Measurements from ENCODE around the gene HPN. TPM values are rescaled to one million over a fixed set of nuclear protein-coding genes. Genes with fewer than 3 reads are reported as not detected.

HPN gene
- total and polyA plus RNA-seq, 7 donors, result 0.36 to 1.8 (median 0.66) TPM; not detected in 2

DNA sequence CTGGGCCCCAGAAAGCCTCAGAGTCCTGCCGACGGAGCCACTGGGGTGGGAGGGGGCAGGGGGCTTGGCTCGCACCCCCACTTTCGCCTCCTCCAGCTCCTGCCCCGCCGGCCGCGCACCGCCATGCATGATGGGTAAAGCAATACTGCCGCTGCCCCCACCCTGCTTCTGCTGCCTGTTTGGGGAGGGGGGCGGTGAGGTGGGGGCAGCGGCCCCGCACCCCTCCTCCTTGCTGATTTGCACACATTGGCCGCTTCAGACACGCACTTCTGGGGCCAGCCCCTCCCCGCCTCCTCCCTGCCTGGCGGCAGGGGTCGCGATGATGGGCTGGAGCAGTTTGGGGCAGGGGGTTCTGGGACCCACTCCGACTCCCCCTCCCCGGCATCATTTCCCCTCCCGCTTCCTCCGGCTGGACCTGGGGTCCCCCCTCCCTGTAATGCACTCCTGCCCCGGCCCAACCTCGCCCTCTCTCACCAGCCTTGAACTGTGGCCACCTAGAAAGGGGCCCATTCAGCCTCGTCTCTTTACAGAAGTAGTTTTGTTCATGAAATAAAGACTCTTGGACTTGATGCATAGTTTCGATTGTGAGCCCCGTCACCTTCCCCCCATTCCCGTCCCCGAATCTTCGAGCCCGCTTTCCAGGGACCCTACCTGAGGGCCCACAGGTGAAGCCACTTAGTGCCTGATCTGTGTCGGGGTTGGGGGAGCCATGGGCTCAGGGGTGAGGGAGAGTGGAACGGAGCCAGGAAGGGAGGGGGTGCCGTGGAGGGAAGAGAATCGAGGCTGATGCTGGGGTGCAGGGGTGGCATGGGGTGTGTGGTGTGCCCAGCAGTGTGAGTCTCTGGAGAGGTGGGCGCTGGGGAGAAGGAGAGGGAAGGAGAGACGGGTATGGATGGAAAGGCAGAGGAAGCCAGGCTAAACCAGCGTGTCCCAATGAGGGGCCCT is 1.4 kb upstream of the HPN start:
- peaks cover 6 to 33% (median 25%) of the 10 kb centered on the region in 3 donors for H3K27me3 ChIP-seq
- H3K4me1 ChIP-seq, result peaks cover 0 to 34% (median 31%) of the 10 kb centered on the region in 4 donors
- H3K9me3 ChIP-seq, result no peaks in the 10 kb centered on the region
- peaks cover 0 to 5% (median 0%) of the 10 kb centered on the region in 4 donors for H3K36me3 ChIP-seq
- peak overlapping the region; percentile 29 to 64 (median 47) for H3K27ac ChIP-seq
- 15 to 27% methylated on average over 39 of the region's 39 CpGs for WGBS, 2 donors
- peak overlapping the region in 3 of 4 donors; percentile 1 to 25 (median 21) for H3K4me3 ChIP-seq
- DNase-seq, result no peak
- TF ChIP-seq, protein P1, sequence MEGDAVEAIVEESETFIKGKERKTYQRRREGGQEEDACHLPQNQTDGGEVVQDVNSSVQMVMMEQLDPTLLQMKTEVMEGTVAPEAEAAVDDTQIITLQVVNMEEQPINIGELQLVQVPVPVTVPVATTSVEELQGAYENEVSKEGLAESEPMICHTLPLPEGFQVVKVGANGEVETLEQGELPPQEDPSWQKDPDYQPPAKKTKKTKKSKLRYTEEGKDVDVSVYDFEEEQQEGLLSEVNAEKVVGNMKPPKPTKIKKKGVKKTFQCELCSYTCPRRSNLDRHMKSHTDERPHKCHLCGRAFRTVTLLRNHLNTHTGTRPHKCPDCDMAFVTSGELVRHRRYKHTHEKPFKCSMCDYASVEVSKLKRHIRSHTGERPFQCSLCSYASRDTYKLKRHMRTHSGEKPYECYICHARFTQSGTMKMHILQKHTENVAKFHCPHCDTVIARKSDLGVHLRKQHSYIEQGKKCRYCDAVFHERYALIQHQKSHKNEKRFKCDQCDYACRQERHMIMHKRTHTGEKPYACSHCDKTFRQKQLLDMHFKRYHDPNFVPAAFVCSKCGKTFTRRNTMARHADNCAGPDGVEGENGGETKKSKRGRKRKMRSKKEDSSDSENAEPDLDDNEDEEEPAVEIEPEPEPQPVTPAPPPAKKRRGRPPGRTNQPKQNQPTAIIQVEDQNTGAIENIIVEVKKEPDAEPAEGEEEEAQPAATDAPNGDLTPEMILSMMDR (IDR thresholded peaks at IDR 0.05), result no peak
- TF ChIP-seq POLR2A (IDR thresholded peaks at IDR 0.05), result no peak
- TF ChIP-seq POLR2AphosphoS5 (IDR thresholded peaks at IDR 0.05), result no peak
- TF ChIP-seq EP300 (IDR thresholded peaks at IDR 0.05), result no peak
- intact Hi-C loops (cut with DNase I), result no loop called here

DNA sequence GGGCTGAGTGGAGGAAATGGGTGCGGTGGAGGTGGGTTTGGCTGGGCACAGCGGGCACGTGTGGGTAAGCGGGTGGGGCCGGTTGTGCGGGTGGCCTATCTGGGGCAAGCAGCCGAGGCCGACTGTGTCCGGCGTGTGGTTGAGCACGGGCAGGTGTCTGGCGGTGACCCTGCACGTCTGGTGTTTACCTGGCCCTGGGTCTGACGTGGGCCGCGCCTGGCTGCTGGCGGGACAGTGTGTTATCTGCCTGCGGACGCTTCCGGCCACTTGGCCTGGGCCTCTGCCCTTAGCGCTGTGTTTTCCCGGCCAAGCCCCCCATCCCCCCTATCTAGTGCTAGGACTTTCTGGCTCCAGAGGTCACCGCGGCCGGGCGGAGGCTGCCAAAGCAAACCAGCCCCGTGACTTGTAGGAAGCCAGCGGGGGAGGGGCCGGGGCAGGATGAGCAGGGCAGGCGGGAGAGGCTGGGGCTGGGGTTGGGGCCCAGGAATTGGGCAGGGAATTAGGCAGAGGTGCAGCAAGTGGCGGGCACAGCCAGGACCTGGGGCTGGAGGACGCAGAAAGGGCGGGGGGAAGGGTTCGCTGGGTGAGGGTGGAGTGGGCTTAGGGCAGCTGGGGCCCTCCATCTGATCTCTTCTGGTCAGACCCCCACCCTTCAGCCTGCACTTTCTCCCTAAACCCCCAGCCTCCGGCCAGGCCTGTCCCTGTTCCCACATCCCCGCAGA is 534 bp upstream of the HPN start:
- TF ChIP-seq POLR2AphosphoS5 (IDR thresholded peaks at IDR 0.05), result peak; percentile 12 to 60 (median 56)
- TF ChIP-seq EP300 (IDR thresholded peaks at IDR 0.05), result peak in 2 of 4 donors; percentile 7 to 58
- peak in 1 of 2 donors; percentile 21 for TF ChIP-seq POLR2A (IDR thresholded peaks at IDR 0.05)
- TF ChIP-seq, protein P1 (IDR thresholded peaks at IDR 0.05), result no peak
- peak overlapping the region in 1 of 4 donors; percentile 10 for H3K4me3 ChIP-seq
- no peaks in the 10 kb centered on the region for H3K9me3 ChIP-seq
- WGBS, 2 donors, result 8 to 13% methylated on average over 36 of the region's 36 CpGs
- DNase-seq, result peak; percentile 94
- peaks cover 0 to 34% (median 31%) of the 10 kb centered on the region in 4 donors for H3K4me1 ChIP-seq
- peaks cover 6 to 33% (median 25%) of the 10 kb centered on the region in 3 donors for H3K27me3 ChIP-seq
- H3K27ac ChIP-seq, result peak overlapping the region; percentile 29 to 64 (median 47)
- intact Hi-C loops (cut with DNase I), result no loop called here
- peaks cover 0 to 5% (median 0%) of the 10 kb centered on the region in 4 donors for H3K36me3 ChIP-seq

DNA sequence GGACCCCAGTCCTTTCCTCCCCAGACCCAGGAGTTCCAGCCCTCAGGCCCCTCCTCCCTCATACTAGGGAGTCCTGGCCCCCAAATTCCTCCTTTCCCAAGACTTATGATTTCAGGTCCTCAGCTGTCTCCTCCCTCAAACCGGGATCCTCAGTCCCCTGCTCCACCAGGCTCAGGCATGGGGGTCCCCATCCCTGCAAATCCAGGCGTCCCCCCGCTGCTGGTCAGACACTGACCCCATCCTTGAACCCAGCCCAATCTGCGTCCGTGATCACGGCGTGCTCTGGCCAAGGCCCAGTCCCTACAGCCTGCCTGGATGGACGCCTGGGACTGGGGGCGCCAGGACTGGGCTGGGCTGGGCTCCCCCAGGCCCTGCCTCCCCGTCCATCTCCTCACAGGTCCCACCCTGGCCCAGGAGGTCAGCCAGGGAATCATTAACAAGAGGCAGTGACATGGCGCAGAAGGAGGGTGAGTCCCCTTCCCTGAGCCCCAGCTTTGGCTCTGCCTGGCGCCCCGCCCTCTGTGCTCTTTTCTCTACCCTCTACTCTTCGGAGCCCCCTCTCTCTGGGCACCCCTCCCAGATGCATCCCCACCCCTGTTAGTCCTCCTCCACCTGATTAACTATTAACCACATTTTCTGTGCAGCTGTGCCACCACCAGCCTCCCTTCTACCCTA is 672 bp downstream of the HPN start:
- intact Hi-C loops (cut with DNase I), result no loop called here
- no peak overlapping the region for H3K4me3 ChIP-seq
- TF ChIP-seq EP300 (IDR thresholded peaks at IDR 0.05), result no peak
- no peak for TF ChIP-seq POLR2AphosphoS5 (IDR thresholded peaks at IDR 0.05)
- TF ChIP-seq POLR2A (IDR thresholded peaks at IDR 0.05), result no peak
- TF ChIP-seq, protein P1 (IDR thresholded peaks at IDR 0.05), result no peak
- DNase-seq, result no peak
- 48 to 71% methylated on average over 14 of the region's 14 CpGs for WGBS, 2 donors
- peaks cover 0 to 34% (median 31%) of the 10 kb centered on the region in 4 donors for H3K4me1 ChIP-seq
- H3K36me3 ChIP-seq, result no peaks in the 10 kb centered on the region
- H3K27ac ChIP-seq, result no peak overlapping the region
- H3K27me3 ChIP-seq, result peaks cover 6 to 33% (median 25%) of the 10 kb centered on the region in 3 donors
- H3K9me3 ChIP-seq, result no peaks in the 10 kb centered on the region

DNA sequence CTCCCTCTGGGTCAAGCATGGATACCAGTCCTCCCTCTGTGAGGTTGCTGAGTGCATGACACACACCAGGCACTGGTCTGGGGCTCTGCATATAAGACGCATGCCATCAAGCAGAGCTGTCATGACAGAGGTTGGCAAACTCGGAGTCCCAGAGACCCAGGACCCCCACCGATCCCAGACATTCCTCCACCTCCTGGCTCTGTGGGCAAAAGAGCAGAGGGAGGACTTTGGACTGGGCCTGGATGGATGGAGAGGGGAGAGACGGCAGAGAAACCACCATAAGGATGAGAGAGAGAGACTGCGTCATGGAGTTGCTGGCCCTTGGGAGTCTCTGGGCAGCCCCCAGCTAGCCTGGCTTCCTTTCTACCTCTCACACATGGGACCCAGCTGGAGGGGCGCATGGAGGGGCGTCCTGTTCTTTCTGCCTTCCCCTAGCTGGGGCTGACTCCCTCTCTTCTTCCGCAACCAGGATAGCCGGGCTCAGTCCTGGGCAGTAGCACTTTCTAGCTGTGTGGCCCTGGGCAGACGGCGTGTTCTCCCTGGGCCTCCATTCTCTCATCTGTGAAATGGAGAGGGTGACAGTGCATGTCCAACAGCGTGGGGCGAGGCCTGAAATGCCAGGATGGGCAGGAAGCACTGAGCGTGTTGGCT is 1.6 kb downstream of the HPN start:
- Histone ChIP-seq H3K27ac (no peak overlapping the region), H3K4me3 (no peak overlapping the region), H3K9me3 (no peaks in the 10 kb centered on the region), H3K36me3 (no peaks in the 10 kb centered on the region), H3K4me1 (peaks cover 0 to 31% (median 27%) of the 10 kb centered on the region in 4 donors), H3K27me3 (peaks cover 6 to 33% (median 25%) of the 10 kb centered on the region in 3 donors)
- no peak for TF ChIP-seq POLR2A (IDR thresholded peaks at IDR 0.05)
- TF ChIP-seq POLR2AphosphoS5 (IDR thresholded peaks at IDR 0.05), result no peak
- TF ChIP-seq, protein P1 (IDR thresholded peaks at IDR 0.05), result no peak
- no peak for TF ChIP-seq EP300 (IDR thresholded peaks at IDR 0.05)
- WGBS, 2 donors, result 79 to 86% methylated on average over 14 of the region's 14 CpGs
- no peak for DNase-seq
- intact Hi-C loops (cut with DNase I), result no loop called here
